GM19324 (cell line): ENCODE results near the gene NEFH.
"Not testable (repeated sequence)": the region's sequence is repeated elsewhere in the genome, so short reads cannot be mapped to it uniquely, and the experiment has no call there.

Experiments used
- ATAC-seq: cut with Tn5 transposase; IDR thresholded peaks from one replicate; pipeline ENCODE4 v1.9.1; 2021; ENCODE audit warnings: mild to moderate bottlenecking, moderate library complexity; ENCODE audit not compliant: unreplicated experiment, low FRiP score

Gene NEFH

DNA sequence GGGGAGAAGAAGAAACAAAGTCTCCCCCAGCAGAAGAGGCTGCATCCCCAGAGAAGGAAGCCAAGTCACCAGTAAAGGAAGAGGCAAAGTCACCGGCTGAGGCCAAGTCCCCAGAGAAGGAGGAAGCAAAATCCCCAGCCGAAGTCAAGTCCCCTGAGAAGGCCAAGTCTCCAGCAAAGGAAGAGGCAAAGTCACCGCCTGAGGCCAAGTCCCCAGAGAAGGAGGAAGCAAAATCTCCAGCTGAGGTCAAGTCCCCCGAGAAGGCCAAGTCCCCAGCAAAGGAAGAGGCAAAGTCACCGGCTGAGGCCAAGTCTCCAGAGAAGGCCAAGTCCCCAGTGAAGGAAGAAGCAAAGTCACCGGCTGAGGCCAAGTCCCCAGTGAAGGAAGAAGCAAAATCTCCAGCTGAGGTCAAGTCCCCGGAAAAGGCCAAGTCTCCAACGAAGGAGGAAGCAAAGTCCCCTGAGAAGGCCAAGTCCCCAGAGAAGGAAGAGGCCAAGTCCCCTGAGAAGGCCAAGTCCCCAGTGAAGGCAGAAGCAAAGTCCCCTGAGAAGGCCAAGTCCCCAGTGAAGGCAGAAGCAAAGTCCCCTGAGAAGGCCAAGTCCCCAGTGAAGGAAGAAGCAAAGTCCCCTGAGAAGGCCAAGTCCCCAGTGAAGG, 9.2 kb downstream of the NEFH start:
- ATAC-seq = not testable (repeated sequence)

DNA sequence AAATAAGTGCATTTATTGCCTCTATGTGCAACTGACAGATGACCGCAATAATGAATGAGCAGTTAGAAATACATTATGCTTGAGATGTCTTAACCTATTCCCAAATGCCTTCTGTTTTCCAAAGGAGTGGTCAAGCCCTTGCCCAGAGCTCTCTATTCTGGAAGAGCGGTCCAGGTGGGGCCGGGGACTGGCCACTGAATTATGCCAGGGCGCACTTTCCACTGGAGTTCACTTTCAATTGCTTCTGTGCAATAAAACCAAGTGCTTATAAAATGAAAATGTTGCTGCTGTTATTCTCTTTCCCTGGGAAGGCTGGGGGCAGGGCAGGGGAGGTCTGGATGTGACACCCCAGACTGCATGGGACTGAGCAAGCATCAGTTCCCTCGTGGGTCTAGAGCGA, 11.0 kb downstream of the NEFH start:
- no peak for ATAC-seq

DNA sequence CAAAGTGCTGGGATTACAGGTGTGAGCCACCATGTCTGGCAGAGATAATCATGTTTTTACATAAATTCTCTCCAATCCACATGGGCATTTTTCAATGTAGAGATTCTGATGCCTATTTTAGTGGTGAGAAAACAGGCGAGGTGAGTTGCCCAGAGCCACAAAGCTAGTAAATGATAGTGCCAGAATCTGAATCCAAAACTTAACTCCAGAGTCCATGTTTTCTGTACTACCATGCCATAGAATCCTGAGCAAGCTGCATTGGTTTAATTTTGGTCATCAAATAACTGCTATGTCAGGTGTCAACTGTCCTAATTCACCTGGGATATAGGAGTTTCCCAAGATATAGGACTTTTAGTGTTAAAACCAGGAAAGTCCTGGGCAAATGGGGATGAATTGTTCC, 13.6 kb downstream of the NEFH start:
- ATAC-seq = no peak

DNA sequence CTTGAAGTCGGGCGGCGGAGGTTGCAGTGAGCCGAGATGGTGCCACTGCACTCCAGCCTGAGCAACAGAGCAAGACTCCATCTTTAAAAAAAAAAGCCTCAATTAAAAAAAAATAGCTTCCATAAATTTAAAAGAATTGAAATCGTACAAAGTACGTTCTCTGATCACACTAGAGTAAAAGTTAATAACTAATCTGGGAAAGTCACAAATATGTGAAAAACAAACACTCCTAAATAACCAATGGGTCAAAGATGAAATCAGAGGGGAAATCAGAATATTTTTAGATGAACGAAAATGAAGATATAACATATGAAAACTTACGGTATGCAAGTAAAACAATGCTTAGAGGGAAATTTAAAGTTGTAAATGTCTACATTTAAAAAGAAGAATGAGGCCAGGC, 19.8 kb downstream of the NEFH start:
- ATAC-seq = no peak

DNA sequence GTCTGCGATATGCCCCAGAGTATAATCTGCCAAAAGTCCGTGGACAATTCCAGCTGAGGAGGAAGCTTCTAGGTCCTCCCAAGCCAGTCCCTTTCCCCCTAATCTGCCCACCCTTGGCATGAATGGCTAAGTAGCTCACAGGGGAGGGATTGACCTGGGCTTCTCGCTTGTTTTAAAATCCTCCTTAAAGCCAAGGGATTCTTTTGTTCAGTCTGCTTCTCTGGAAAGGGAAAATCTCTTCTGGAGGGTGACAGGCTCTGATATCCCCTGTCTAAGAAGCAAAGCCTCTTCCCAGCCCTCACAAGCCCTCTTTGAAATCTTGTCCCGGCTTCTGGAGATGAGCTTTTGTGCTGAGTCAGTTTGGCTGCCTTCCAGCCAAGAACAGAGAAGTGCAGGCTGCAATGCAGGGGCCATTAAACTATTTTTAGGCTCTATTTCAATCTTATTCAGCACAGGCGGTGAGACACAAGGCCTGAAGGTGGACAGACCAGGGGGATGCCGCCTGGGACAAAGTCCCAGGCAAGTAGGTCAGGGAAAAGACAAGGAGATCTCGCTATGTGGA, 23.9 kb downstream of the NEFH start:
- no peak for ATAC-seq

DNA sequence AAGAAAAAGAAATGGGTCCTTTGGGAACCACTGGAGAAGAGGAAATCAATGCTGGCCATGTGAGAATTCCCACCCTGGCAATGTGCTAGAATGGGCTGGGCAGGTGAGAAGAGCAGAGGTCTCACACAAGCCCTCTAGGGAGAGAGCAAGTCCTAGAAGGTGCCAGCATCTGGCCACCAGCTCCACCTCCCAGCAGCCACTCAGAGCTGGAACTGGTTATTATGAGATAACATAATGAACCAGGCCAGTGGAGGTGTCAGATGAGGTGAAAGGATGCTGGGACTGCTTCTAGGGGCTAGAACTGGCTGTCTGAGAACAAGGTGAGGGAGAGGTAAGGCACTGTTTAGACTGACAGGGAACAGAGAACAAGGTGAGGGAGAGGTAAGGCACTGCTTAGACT, 29.3 kb downstream of the NEFH start:
- ATAC-seq = no peak

DNA sequence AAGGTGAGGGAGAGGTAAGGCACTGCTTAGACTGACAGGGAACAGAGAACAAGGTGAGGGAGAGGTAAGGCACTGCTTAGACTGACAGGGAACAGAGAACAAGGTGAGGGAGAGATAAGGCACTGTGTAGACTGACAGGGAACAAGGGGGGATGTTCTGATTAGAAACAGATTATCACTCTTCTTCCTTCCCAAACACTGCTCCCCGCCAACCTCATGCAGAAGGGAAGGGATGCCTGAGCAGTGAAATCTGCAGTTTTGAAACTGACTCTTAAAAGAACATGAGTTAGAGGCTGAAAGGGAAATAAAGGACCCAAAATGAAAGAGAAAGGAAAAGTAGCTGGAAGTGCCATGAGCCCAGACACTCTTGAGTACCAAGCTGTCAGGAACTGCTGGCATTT, 29.8 kb downstream of the NEFH start:
- ATAC-seq = no peak

DNA sequence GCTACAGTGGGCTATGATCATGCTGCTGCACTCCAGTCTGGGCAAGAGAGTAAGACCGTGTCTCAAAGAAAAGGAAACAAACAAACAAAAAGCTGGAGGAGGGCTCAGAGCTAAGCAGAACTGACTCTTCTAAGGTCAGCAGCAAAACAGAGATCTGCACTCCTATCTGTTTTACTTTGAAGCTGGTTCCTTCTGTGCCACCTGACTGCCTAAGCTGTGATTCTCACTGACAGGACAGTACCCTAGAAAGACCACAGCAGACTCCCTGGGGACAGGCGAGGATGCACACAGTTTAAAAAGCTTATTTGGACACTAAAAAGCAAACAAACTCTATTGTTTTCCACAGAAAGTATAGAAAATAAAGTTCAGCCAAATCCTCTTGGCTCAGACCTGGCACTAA, 30.5 kb downstream of the NEFH start:
- ATAC-seq = no peak

DNA sequence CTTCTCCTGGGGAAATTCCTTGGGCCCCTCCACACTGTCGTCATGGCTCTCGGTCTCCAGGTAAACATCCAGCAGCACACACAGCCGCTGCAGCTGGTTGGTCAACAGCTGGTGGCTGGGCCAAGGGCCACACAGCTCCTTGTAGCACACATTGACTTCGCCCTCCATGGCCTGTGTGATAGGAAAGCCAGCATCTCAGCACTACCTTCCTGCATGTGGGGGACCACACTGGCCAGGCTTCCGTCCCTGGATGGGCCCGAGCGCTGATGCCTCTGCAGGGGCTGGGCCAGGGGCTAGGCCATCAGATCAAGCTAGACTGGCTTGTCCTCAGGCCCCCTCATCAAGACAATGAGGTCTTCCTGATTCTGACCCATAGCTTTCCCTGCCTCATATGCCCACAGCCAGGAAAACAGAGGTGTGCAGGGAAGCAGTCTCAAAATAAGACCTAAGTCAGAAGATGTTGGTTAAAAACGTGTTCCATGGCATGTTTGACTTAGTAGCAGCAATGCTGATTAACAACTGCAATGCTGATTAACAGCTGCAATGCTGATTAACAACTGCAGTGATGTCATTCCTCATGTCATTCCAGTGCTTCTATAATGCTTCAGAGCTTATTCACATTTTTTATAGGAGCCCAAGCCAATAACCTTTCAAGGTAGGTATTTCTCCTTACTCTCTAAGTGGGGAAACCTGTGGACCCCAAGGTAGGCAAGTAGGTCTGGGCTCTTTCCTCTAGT, 31.3 kb downstream of the NEFH start:
- no peak for ATAC-seq

DNA sequence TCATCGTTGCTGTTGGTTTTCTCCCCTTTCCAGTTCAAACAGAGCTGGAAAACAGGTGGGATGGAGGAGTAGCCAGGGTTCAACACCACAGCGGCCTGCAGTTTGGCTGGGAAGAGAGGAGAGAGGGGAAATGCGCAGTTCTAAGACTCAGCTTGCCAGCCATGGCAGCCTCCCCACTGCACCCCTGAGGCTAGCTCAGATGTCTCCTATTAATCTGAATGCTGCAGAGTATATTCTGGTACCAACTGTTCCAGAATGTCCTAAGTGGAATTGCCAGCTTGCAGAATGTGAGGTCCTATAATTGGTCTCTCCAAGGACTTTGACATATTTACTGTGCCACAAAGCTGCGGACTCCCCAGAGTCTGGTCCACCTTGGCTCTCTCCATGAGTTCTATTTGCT, 32.0 kb downstream of the NEFH start:
- ATAC-seq = no peak

DNA sequence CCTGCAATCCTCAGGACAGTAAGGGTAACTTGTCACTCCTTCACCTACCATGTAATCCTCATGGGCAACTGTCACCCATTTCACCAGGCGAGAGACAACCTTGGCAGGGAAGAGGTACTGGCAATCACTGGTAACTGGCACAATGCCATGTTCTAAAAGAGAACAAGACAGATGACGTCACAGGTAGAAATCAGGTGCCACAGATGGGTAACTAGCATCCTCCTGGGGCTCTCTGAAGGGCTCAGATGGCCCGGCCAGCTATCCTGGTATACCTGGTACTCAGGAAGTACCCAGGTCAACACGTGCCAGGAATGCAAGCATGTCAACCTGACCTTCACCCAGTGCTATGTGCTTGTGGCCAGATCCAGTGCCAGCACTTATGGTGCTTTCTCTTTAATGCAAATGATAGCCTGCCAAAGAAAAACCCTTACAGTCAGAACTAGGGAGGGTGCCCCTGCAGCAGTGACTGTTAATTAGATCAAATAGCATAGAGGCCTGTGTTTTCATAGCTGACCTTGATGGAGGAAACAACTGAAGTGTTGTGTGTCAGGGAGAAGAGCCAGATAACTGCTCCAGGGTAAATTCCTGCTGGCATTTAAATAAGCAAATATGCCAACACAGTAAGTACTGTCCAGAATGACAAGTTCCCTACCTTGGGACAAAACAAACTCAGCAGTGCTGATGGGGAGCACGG, 37.3 kb downstream of the NEFH start:
- no peak for ATAC-seq

DNA sequence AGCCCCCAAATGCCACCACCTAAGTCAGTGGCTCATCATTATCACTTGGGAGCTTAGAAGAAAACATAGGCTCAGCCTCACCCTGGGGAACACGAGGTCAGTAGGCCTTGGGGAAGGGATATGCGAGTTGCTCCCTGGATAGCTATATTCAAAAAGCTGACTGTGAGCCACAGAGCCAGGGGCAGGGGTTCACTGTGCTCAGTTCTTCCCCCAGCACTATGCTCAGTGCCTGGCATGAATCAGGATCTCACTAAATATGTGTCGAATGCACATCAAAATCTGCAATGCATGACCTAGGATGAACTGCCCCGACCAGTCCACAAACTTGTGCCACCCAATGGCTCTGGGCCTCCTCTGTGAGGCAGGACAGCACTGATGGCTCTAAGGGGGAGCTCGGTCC, 38.4 kb downstream of the NEFH start:
- no peak for ATAC-seq

DNA sequence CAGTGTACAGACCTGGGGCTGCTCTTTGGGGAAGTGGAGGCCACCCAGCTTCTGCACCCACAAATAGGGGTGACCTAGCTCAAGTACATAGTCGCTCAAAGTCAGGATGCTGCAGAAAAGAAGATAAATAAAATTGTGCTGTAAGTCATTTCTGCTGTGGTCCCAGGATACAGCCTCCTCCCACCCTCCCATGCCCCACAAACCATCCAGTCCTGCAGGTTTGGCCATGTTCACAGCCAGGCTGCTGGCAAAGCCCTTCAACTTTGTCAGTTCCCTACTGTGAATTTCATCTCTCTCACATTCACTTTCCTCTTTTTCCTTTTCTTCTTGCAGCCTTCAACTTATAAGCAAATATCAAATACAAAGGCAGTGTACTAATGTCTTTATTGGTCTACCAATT, 40.0 kb downstream of the NEFH start:
- ATAC-seq = no peak

DNA sequence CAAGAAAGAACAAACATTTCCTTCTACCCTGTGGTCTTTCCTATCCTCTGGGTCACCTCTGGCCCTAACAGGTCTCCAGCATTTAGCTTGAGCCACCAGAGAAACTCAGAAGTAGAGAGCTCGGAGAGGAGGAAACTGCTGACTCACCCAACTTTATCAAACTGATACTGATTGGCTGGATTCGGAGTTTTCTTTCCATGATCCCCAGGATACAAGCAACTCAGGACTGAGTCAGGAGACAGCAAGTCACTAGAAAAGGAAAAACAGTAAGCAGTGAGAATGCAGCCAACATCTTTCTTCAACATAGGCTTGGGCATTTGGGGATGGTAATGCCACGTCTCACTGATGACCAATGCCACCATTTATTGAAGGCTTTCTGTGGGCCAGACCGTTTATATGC, 40.8 kb downstream of the NEFH start:
- ATAC-seq = no peak

DNA sequence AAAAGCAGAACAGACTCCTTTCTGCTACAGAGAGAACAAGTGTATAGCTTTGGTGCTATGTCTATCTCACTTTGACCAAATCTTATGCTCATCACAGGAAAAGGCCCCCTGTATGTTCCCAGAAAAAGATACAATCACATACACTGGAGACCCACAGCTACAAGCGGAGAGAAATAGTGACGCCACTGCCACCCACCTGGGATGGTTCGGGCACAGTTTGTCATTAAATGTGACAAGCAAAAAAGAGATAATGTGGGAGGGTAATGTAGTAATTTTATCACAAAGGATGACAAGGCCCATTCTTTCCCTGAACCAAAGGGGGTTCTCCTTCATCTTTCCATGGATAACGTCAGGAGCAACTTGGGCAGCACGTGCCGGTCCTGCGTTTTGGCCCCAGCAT, 41.5 kb downstream of the NEFH start:
- ATAC-seq = no peak

DNA sequence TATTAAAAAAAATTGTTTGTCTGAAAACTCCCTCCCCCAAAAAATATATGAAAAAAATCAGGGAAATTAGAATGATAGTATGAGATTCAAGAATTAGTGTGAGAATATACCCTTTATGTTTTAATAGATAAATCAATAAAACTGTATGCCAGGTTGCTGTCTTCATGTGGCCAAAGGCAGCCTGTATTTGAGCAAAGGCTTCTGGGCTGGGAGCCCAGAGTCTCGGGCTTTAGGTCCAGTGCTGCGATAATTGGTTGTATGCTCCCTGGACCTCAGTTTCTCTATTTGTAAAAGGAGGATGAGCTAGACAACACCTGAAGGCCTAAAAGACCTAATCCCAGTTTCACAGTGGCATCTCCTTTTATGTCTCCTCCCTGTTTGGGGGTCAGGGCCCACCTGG, 43.7 kb downstream of the NEFH start:
- no peak for ATAC-seq

DNA sequence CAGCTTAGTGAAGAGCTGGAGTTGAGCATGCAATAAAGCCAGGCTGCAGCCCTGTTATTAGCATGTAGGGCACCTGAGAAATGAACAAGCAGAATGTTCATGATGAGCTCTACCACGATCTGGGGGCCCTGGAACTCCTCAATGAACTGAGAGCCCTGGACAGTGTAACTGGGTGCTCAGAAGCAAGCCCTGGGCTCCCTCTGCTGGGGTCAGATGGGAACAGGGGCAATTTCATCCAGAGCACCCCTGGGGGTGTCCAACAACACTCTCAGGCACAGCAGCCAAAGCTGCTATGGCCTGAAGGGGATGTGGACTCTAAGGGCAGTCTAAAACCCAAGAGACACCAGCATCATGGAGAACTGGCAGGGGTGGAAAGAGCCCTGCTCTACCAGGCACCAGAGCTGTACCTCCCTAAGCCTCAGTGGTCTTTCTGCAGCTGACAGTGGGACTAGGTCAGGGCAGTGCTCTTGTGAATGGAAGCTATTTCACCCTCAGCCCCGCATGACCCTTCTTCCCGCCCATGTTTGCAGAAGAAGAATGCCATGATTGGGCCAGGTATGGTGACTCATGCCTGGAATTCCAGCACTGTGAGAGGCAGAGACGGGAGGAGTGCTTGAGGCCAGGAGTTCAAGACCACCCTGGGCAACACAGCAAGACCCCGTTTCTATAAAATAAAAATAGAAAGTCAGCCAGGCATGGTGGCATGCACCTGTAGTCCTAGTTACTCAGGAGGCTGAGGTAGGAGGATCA, 44.6 kb downstream of the NEFH start:
- no peak for ATAC-seq

DNA sequence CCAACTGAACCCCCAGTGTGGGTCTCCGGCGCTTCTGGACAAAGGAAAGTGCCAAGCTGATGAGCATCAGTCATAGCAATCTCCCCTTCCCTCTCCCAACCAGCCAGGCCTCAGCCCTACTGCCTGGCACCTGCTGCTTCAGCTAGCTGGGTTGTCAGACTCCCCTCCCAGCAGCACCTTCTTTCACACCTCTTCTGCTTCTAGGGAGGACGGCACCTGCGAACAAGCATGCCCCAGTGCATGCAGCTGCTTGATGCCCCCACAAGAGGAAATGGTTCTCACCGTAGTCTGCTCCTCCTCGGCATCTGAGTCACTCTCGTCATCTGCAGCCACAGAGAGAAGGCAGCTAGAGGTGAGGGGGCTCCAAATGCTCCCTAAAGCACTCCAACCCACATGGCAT, 48.1 kb downstream of the NEFH start:
- no peak for ATAC-seq

DNA sequence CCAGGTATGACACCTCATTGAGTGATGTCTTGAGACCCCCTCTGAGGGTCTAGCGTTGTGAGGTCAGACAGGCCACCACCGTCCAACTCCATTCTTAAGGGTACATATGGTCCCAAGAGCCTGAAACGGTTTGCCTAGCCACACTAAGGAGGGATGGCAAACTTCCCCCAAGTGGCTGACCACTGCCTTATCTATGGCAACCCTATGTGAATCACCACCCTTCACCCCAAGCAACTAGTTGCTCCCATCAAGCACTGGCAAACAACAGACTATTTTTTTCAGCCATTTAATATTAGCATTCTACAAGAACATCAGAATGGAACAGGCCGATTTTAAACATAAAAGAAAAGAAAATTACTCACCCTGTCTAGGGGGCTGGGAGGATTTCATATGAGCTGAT, 50.7 kb downstream of the NEFH start:
- ATAC-seq = no peak

DNA sequence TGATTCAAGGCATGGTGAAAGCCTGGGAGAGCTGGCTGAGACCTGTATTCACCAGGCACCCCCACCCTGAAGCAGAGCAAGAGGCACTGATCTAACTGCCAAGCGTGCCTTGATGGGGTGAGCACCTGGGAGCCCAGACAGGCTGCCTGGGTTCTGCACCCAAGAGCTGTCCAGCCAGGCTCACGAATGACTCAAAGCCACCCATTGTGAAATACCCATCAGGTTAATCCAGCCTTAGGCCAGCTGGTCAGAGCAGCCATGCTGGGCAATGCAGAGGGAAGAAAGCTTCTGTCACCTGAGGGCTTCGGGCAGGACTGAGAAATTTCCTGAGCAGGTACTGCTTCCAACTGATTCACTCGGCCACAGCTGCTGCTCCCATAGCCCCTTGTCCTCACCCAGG, 51.4 kb downstream of the NEFH start:
- no peak for ATAC-seq

DNA sequence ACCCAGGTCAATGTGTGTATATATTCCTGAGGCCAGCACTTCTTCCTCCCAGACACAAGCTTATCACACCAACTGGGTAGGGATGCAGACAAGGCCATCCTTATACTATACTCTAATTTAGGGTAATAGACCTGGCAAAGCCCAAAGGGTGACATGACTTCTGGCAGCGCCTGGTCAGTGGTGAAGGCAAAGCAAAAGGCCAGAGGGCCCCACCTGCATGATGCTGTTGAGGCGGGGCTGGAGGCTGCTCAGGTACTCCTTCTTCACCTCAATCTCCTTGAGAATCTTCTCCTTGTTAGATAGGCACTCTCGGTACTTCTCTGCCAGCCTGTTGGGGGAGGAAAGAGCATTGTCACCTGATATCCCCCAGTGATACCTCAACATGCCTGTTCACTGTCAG, 56.4 kb downstream of the NEFH start:
- no peak for ATAC-seq
